ENCODE measurements around the gene CEP128. TPM values are rescaled to one million over a fixed set of nuclear protein-coding genes. Genes with fewer than 3 reads are reported as not detected.

The CEP128 gene
- total RNA-seq, 1 experiment from 2014 or later = 27.3 TPM

DNA sequence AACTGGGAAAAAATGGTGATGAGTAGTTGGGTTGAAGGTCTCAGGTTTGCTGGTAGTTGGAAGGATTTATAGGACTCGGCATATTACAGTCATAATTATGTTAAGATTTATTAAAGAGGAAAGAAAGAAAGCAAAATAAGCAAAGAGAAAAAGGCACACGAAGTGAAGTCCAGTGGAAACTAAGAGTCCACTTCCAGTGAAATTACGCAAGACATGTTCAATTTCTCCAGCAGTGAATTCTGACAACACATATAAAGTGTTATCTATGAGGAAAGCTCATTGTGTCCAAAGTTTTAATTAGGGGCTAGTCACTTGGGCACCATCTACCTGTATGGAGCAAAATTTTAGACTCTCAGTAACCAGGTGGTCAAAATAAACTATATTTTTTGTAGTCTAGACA lies 143.3 kb downstream of the CEP128 start:
- Histone ChIP-seq H3K4me3 (ENCODE audit: low read depth, low read length, poor library complexity, severe bottlenecking) (no peak overlapping the region), H3K27me3 (replicated peaks; ENCODE audit: insufficient read depth, low read depth, low read length, poor library complexity) (no peaks in the 10 kb centered on the region), H3K4me1 (ENCODE audit: insufficient read depth, low read length, poor library complexity, severe bottlenecking) (no peaks in the 10 kb centered on the region), H3K36me3 (ENCODE audit: insufficient read depth, low read length, poor library complexity, severe bottlenecking) (no peaks in the 10 kb centered on the region), H3K27ac (ENCODE audit: low read depth, low read length, poor library complexity, severe bottlenecking) (no peak overlapping the region), H3K9me3 (ENCODE audit: low read depth, low read length, poor library complexity, severe bottlenecking) (no peaks in the 10 kb centered on the region)
- no TSS peak for BruUV-seq (replicated peaks)
- ChIA-PET POLR2A (ENCODE audit: low non-redundant PET) (no interaction called here), CTCF (no interaction called here)
- intact Hi-C loops (cut with micrococcal nuclease; ENCODE audit: unreplicated experiment) = no loop called here
- DNase-seq (ENCODE audit: low spot score) = no peak
- TF ChIP-seq EZH2 (IDR thresholded peaks at IDR 0.05; ENCODE audit: borderline replicate concordance, low read depth, low read length, poor library complexity, severe bottlenecking) = no peak
- TF ChIP-seq, protein P1, sequence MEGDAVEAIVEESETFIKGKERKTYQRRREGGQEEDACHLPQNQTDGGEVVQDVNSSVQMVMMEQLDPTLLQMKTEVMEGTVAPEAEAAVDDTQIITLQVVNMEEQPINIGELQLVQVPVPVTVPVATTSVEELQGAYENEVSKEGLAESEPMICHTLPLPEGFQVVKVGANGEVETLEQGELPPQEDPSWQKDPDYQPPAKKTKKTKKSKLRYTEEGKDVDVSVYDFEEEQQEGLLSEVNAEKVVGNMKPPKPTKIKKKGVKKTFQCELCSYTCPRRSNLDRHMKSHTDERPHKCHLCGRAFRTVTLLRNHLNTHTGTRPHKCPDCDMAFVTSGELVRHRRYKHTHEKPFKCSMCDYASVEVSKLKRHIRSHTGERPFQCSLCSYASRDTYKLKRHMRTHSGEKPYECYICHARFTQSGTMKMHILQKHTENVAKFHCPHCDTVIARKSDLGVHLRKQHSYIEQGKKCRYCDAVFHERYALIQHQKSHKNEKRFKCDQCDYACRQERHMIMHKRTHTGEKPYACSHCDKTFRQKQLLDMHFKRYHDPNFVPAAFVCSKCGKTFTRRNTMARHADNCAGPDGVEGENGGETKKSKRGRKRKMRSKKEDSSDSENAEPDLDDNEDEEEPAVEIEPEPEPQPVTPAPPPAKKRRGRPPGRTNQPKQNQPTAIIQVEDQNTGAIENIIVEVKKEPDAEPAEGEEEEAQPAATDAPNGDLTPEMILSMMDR (conservative IDR thresholded peaks at IDR 0.05; ENCODE audit: low read depth, low read length) = no peak

DNA sequence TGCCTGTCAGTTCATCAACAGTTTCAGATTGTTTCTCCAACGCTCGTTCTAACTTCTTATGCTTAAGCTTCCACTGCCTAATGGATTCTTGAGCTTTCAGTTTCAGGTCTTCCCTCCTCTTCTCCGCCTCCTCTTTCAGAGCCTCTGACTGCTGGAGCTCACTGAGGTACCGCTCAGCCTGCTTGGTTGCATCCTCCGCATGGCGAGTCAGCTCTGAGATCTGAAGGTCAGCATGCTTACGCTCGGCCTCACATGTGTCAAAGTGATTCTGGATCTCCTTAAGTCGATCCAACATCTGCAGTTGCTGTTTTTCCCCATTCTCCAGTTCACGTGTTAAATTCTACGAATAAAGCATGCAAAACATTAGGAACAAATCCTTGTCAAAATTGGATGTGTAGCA lies 148.8 kb downstream of the CEP128 start:
- no peaks in the 10 kb centered on the region for H3K9me3 ChIP-seq (ENCODE audit: low read depth, low read length, poor library complexity, severe bottlenecking)
- ChIA-PET POLR2A (ENCODE audit: low non-redundant PET) (no interaction called here), CTCF (no interaction called here)
- no TSS peak for BruUV-seq (replicated peaks)
- no peak for TF ChIP-seq EZH2 (IDR thresholded peaks at IDR 0.05; ENCODE audit: borderline replicate concordance, low read depth, low read length, poor library complexity, severe bottlenecking)
- TF ChIP-seq, protein P1 (conservative IDR thresholded peaks at IDR 0.05; ENCODE audit: low read depth, low read length) = no peak
- intact Hi-C loops (cut with micrococcal nuclease; ENCODE audit: unreplicated experiment) = no loop called here
- no peaks in the 10 kb centered on the region for H3K36me3 ChIP-seq (ENCODE audit: insufficient read depth, low read length, poor library complexity, severe bottlenecking)
- DNase-seq (ENCODE audit: low spot score) = no peak
- H3K4me3 ChIP-seq (ENCODE audit: low read depth, low read length, poor library complexity, severe bottlenecking) = no peak overlapping the region
- H3K4me1 ChIP-seq (ENCODE audit: insufficient read depth, low read length, poor library complexity, severe bottlenecking) = no peaks in the 10 kb centered on the region
- H3K27me3 ChIP-seq (replicated peaks; ENCODE audit: insufficient read depth, low read depth, low read length, poor library complexity) = no peaks in the 10 kb centered on the region
- no peak overlapping the region for H3K27ac ChIP-seq (ENCODE audit: low read depth, low read length, poor library complexity, severe bottlenecking)

DNA sequence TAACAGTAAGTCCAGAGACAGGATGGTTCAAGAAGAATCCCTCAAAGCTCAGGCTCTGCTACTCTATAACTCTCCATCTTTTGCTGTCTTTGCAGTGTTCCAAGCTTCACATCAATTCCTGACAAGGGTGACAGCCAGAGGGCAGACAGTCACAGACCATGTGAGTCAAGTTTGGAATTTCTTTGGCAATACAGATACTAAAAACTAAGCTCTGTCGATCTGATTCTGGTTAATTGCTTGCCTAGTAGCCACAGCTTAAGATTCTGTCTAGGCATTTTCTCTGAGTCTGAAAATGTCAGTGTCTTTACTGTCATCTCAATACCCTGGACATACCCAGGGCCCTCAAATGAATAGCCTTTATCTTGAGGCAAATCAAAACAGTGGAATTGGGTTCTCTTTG lies 153.7 kb downstream of the CEP128 start:
- POLR2A ChIA-PET (ENCODE audit: low non-redundant PET) = no interaction called here
- BruUV-seq (replicated peaks) = no TSS peak

More for the DNA sequence above, 153.7 kb downstream of the CEP128 start:
- no peaks in the 10 kb centered on the region for H3K27me3 ChIP-seq (replicated peaks; ENCODE audit: insufficient read depth, low read depth, low read length, poor library complexity)
- no peaks in the 10 kb centered on the region for H3K9me3 ChIP-seq (ENCODE audit: low read depth, low read length, poor library complexity, severe bottlenecking)
- H3K4me3 ChIP-seq (ENCODE audit: low read depth, low read length, poor library complexity, severe bottlenecking) = no peak overlapping the region
- no peak for DNase-seq (ENCODE audit: low spot score)
- CTCF ChIA-PET = no interaction called here
- intact Hi-C loops (cut with micrococcal nuclease; ENCODE audit: unreplicated experiment) = no loop called here
- TF ChIP-seq EZH2 (IDR thresholded peaks at IDR 0.05; ENCODE audit: borderline replicate concordance, low read depth, low read length, poor library complexity, severe bottlenecking) = no peak
- TF ChIP-seq, protein P1 (conservative IDR thresholded peaks at IDR 0.05; ENCODE audit: low read depth, low read length) = no peak
- no peak overlapping the region for H3K27ac ChIP-seq (ENCODE audit: low read depth, low read length, poor library complexity, severe bottlenecking)
- H3K36me3 ChIP-seq (ENCODE audit: insufficient read depth, low read length, poor library complexity, severe bottlenecking) = no peaks in the 10 kb centered on the region
- H3K4me1 ChIP-seq (ENCODE audit: insufficient read depth, low read length, poor library complexity, severe bottlenecking) = no peaks in the 10 kb centered on the region

Data from A673 (cell line).